ENCODE measurements around the gene C12orf57.

Gene C12orf57

GRCh38 chr12:6958609-6959057 is 14.8 kb downstream of the C12orf57 start:
- no peak for TF ChIP-seq ZFX (IDR thresholded peaks at IDR 0.05)
- TF ChIP-seq, protein P1, sequence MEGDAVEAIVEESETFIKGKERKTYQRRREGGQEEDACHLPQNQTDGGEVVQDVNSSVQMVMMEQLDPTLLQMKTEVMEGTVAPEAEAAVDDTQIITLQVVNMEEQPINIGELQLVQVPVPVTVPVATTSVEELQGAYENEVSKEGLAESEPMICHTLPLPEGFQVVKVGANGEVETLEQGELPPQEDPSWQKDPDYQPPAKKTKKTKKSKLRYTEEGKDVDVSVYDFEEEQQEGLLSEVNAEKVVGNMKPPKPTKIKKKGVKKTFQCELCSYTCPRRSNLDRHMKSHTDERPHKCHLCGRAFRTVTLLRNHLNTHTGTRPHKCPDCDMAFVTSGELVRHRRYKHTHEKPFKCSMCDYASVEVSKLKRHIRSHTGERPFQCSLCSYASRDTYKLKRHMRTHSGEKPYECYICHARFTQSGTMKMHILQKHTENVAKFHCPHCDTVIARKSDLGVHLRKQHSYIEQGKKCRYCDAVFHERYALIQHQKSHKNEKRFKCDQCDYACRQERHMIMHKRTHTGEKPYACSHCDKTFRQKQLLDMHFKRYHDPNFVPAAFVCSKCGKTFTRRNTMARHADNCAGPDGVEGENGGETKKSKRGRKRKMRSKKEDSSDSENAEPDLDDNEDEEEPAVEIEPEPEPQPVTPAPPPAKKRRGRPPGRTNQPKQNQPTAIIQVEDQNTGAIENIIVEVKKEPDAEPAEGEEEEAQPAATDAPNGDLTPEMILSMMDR (conservative IDR thresholded peaks at IDR 0.05): no peak
- H3K27ac ChIP-seq: no peak overlapping the region

DNA sequence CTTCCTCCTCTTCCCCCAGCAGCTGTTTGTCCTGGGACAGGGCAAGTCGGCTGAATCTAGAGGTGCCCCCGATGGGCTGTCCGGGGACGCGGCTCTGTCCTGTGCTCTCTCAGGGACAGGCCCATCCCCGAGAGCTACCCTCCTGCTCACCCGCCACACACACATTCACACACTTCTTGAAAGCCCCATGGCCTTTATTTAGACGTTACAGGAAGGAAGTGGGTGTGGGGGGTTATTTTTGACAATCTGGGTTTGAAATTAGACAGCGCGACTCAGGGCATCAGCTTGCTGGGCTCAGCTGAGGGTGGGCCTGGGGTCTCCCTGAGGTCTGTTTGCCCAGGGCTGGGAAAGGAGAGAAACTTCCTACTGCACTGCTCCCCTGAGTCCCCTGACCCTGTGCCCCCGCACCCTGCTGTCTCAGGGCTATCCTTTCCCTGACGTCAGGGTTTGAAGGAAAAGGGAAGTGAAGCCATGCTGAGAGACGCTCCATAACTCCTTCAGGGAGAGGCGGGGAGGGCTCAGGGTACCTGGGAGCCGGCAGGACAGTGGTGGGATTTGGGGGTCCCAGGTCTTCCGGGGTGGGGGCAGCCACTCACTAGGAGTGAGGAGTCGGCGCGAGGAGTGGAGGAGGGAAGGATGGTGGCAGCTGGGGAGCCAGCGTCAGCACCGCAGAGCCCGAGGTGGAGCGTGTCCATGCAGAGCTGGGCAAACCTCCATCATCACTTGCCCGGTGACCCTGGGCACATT is 15.4 kb downstream of the C12orf57 start:
- no peak overlapping the region for H3K27ac ChIP-seq
- TF ChIP-seq, protein P1 (conservative IDR thresholded peaks at IDR 0.05): no peak
- no peak for TF ChIP-seq ZFX (IDR thresholded peaks at IDR 0.05)

DNA sequence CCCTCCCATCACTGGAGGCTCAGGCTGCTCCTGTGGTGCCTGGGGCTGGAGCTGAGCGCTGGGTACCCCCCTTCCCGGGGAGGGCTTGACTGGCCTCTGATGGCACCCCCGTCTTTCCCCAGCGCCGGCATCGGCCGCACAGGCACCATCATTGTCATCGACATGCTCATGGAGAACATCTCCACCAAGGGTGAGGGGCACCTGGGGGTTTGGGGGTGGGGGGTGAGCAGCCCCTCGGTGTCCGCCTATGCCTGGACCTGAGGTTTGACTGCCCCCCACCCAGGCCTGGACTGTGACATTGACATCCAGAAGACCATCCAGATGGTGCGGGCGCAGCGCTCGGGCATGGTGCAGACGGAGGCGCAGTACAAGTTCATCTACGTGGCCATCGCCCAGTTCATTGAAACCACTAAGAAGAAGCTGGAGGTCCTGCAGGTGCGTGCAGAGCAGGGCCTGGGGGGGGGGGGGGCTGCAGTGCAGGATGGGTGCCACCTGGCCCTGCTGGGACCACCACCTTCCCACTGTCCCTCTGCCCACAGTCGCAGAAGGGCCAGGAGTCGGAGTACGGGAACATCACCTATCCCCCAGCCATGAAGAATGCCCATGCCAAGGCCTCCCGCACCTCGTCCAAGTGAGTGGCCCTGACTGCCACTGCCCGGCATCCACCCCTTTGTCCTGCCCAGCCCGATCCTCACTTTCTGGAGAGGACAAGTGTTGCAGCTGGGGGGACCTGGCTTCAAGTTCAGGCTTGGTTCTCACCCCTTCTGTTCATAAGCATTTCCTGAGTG is 16.2 kb downstream of the C12orf57 start:
- no peak for TF ChIP-seq ZFX (IDR thresholded peaks at IDR 0.05)
- TF ChIP-seq, protein P1 (conservative IDR thresholded peaks at IDR 0.05): no peak
- H3K27ac ChIP-seq: peak overlapping the region; percentile 99

DNA sequence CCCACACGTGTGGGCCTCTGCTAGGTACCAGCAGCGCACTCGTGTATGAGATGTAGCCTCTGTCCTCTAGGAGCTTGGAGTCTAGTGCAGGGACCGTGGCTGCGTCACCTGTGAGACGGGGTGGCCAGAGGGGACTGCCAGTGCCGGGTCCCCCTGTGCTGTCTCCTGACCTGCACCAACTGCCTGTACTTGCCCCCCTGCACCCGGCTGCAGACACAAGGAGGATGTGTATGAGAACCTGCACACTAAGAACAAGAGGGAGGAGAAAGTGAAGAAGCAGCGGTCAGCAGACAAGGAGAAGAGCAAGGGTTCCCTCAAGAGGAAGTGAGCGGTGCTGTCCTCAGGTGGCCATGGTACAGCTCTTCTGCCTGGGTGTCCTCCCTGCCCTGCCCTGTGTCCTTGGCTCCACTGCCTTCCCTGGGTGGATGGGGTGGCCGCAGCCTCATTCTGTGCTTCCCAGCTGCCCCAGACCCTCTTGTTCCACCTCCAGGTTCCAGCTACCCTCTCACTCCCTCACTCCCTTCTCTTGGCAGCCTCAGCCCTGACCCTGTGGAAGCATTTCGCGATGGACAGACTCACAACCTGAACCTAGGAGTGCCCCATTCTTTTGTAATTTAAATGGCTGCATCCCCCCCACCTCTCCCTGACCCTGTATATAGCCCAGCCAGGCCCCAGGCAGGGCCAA is 16.9 kb downstream of the C12orf57 start:
- TF ChIP-seq, protein P1 (conservative IDR thresholded peaks at IDR 0.05): no peak
- TF ChIP-seq ZFX (IDR thresholded peaks at IDR 0.05): no peak
- H3K27ac ChIP-seq: peak overlapping the region; percentile 99

DNA sequence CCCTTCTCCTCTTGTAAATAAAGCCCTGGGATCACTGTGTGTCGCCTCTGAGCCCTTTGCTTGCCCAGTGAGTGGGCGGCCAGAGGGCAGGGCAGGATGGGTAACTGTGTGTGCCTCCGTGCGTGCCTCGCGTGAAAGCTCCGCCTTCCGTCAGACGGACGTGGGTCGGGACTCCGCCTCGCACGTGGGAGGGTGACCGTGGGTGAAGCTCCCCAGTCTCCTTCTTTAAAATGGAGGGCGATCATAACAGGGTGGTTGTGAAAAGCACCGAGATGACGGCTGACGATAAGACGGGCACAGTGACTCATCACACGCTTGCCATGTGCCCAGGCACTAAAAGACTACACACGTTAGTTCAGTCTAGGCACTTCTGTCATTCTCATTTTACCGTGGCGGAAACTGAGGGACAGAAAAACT is 17.5 kb downstream of the C12orf57 start:
- H3K27ac ChIP-seq: peak overlapping the region; percentile 99
- TF ChIP-seq, protein P1 (conservative IDR thresholded peaks at IDR 0.05): no peak
- TF ChIP-seq ZFX (IDR thresholded peaks at IDR 0.05): no peak

- H3K27ac ChIP-seq: peak overlapping the region; percentile 99
- TF ChIP-seq ZFX (IDR thresholded peaks at IDR 0.05): no peak
- TF ChIP-seq, protein P1 (conservative IDR thresholded peaks at IDR 0.05): peak; percentile 83
Measured at GRCh38 chr12:6961695-6962284, 18.0 kb downstream of the C12orf57 start.
